GM19193 (cell line): ENCODE data around the gene CIZ1.

Source experiments
- POLR2A ChIP-seq: IDR thresholded peaks from 4 replicates; pipeline ENCODE4 v1.6.1; 2011; ENCODE audit not compliant: insufficient read depth, insufficient read length; ENCODE audit errors: extremely low read depth

The CIZ1 gene

DNA sequence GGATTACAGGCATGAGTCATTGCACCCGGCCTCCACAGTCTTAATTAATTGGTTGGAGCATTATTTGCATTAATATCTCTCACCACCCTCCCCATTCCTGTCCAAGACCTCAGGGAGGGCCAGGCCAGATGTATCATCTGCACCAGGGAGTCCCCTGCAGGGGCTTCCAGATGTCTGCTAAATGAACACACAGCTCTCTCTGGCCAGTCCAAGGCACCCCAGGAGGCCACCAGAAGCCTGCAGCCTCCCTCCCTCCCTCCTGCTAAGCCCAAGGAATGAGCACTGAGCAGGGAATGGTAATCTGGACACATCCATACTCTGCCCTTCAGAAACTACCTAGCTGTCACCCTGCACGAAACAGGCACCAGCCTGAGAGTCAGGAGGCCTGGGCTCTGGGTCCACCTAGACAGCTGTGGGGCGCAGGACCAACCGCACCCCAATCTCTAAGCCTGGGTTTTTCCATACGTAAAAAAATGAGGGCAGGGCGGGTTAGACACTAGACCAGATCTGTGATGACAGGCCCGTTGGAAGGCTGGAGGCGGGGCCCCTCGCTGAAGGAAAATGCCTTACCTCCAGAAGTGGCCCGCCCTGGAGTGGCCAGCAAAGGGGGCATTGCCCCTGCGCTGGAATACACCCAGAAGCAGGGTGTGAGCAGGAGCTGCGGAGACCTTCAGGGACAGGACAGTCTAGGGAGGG lies 8.3 kb downstream of the CIZ1 start:
- TF ChIP-seq POLR2A, result no peak

GRCh38 chr9:128180447-128180846 lies 10.9 kb downstream of the CIZ1 start:
- no peak for TF ChIP-seq POLR2A

GRCh38 chr9:128180001-128180400 lies 11.4 kb downstream of the CIZ1 start:
- no peak for TF ChIP-seq POLR2A

DNA sequence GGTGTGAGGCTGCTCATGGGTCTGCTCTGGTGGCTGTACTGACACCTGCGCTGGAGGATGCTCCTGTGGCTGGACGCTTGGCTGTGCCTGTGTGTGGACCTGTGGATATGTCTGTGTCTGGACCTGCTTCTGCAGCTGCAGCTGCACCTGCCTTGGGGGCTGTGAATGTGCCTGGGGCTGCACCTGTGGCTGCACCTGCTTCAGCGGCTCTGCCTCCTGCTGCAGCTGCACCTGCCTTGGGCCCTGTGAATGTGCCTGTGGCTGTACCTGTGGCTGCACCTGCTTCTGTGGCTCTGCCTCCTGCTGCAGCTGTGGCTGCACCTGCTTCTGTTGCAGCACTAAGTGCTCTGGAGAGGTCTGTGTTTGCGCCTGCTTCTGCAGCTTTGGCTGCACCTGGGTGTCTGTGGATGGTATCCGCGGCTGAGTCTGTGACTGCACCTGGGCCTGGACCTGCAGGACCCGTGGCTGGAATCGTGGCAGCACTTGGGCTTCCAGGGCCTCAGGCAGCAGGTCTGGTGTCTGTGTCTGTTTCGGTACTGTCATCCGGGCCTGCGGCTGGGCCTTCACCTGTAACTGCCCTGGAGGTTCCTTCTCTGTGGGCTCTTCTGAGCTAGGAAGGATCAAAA lies 12.5 kb downstream of the CIZ1 start:
- no peak for TF ChIP-seq POLR2A

GRCh38 chr9:128175726-128176125 lies 15.6 kb downstream of the CIZ1 start:
- TF ChIP-seq POLR2A, result no peak

GRCh38 chr9:128175102-128175563 lies 16.2 kb downstream of the CIZ1 start:
- TF ChIP-seq POLR2A, result no peak

DNA sequence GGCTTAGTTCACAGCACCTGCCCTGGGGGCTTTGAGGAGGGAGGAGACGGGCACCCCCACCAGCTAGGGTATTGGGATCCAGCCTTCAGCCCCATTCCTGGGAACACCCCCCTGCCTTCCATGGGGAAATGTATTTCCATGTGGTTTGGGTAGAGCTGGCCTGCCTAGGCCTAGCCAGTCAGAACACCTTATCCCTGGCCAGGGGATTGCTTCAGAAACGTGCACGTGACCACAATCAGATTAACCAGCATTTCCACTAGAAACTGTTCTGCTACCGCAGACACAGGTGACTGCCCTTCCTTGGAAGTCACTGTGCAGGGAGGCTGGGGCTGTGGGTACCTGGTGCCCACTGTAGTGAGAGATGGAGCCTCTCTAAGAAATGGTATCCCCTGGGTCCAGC lies 17.3 kb downstream of the CIZ1 start:
- no peak for TF ChIP-seq POLR2A

DNA sequence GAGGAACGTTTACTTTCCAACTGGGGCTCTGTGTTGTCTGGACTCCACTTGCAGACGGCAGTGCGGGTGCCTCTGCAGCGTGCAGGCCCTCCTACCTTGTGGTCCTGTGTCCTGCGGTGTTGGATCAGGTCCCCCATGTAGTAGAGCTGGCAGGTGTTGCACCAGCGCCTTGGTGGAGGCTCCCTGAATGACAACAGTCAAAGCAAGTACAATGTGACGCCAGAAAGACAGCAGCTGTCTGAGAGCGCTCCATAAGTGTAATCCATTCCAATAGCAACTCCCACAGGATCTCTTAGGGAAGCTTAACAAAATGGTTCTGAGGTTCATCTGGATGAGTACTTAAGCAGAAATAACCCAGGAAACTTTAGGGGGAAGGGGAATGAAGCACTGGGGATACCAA lies 21.4 kb downstream of the CIZ1 start:
- TF ChIP-seq POLR2A, result no peak

DNA sequence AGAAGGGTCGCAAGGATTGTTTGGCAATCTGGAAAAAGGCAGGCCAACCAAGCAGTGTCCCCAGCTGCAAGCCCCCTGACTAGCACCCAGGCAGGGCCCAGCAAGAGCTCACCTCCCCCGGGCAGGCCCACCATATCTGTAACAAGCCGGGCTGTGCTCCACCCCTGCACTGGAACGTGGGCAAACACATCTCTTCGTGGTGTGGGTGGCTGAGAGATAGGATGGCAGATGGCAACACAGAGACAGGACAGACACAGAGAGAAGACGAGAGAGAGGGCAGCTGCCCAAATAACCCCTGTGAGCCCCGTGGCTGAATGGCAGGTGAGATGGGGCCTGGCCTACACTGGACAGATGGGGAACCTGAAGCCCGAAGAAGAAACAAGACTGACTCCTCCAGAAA lies 21.9 kb downstream of the CIZ1 start:
- no peak for TF ChIP-seq POLR2A

GRCh38 chr9:128168731-128169308 lies 22.6 kb downstream of the CIZ1 start:
- TF ChIP-seq POLR2A, result no peak

GRCh38 chr9:128167209-128167608 lies 24.2 kb downstream of the CIZ1 start:
- TF ChIP-seq POLR2A, result no peak

DNA sequence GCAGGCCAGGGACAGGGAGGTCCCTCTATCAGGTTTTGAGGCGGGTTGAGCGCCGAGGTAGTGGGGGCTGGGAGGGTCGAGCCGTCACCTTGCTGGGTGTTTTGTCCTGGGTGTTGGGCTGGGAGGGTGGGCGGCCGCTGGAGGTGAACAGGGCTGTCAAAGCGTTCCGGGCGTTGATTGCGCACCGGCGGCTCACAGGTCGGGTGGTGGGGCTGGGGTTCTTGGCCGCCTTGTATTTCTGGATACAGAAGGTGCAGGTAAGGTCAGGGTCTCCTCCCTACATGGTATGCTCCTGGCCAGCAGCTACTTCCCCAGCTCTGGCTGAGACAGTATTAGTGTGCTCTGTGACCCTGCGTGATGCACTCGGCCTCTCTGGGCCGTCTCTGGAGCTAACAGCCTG lies 25.2 kb downstream of the CIZ1 start:
- no peak for TF ChIP-seq POLR2A

- no peak for TF ChIP-seq POLR2A
Measured at GRCh38 chr9:128164307-128164885, 27.0 kb downstream of the CIZ1 start.

GRCh38 chr9:128163523-128164306 lies 27.7 kb downstream of the CIZ1 start:
- no peak for TF ChIP-seq POLR2A

GRCh38 chr9:128163027-128163515 lies 28.3 kb downstream of the CIZ1 start:
- no peak for TF ChIP-seq POLR2A
